ENCODE results near the gene LRPAP1.
A peak's percentile ranks its signal among the peaks of the same experiment; 100 is the strongest.
"Not testable (repeated sequence)": the region's sequence is repeated elsewhere in the genome, so short reads cannot be mapped to it uniquely, and the experiment has no call there.

The LRPAP1 gene, protein sequence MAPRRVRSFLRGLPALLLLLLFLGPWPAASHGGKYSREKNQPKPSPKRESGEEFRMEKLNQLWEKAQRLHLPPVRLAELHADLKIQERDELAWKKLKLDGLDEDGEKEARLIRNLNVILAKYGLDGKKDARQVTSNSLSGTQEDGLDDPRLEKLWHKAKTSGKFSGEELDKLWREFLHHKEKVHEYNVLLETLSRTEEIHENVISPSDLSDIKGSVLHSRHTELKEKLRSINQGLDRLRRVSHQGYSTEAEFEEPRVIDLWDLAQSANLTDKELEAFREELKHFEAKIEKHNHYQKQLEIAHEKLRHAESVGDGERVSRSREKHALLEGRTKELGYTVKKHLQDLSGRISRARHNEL

DNA sequence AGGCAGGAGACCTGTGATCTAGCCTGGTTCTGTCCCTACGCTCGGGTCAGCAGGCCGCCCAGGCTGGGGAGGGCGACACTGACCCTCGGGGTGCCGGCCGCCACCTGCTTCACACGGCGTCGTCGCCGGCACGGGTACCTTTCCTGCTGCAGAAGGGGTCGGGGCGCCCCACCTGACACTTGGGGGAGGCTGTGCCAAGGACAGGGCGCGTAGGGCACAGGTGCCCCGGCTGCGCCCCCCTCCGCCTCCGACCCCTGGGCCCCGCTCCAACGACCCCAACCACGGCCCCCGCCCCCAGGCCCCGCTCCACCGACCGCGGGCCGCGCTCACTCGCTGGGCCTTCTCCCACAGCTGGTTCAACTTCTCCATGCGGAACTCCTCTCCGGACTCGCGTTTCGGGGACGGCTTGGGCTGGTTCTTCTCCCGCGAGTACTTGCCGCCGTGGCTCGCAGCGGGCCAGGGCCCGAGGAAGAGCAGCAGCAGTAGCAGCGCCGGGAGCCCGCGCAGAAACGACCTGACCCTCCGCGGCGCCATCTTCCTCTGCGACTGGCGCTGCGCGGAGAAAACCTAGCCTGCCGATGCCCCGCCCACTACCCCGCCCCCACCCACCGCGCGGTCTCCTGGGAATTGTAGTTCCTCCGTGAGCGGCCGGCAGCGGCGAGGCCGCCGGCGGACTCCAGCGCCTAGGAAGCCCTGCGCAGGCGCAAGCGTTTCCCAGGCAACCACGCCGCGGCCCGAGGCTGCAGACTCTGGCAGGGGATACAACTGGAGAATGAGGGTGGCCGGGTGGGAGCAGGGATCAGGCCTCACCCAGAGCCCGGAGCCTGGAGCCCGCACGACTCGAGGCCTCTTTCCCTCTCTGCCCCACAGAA is at the start of gene LRPAP1:
Gene LRPAP1 (minus strand): TSS at position 544 of the 872 bp plus-strand sequence. CDS start 10 bp downstream, at position 534.
- Histone ChIP-seq H3K4me1 (ENCODE audit: insufficient read depth, insufficient read length) (peaks cover 35% of the 10 kb centered on the region), H3K4me3 (ENCODE audit: insufficient read length, low read depth) (peak within 1 kb of the TSS; percentile 97), H3K9me3 (ENCODE audit: insufficient read depth, low read length) (no peaks in the 10 kb centered on the region), H3K36me3 (ENCODE audit: insufficient read depth, insufficient read length, low read length) (peaks cover 41% of the 10 kb centered on the region), H3K27me3 (ENCODE audit: insufficient read depth, insufficient read length) (peaks cover 34% of the 10 kb centered on the region), H3K9ac (ENCODE audit: insufficient read length, low read depth) (peak within 1 kb of the TSS; percentile 97)
- TF ChIP-seq YY1 (IDR thresholded peaks at IDR 0.05; ENCODE audit: insufficient read depth, insufficient read length) (peak; percentile 83), SUZ12 (IDR thresholded peaks at IDR 0.05; ENCODE audit: extremely low read depth, insufficient read depth, insufficient read length) (no peak), ZNF274 (IDR thresholded peaks at IDR 0.05; ENCODE audit: low read depth, low read length) (no peak)
- DNase-seq (ENCODE audit: low read depth, low spot score), result peak; percentile 92

DNA sequence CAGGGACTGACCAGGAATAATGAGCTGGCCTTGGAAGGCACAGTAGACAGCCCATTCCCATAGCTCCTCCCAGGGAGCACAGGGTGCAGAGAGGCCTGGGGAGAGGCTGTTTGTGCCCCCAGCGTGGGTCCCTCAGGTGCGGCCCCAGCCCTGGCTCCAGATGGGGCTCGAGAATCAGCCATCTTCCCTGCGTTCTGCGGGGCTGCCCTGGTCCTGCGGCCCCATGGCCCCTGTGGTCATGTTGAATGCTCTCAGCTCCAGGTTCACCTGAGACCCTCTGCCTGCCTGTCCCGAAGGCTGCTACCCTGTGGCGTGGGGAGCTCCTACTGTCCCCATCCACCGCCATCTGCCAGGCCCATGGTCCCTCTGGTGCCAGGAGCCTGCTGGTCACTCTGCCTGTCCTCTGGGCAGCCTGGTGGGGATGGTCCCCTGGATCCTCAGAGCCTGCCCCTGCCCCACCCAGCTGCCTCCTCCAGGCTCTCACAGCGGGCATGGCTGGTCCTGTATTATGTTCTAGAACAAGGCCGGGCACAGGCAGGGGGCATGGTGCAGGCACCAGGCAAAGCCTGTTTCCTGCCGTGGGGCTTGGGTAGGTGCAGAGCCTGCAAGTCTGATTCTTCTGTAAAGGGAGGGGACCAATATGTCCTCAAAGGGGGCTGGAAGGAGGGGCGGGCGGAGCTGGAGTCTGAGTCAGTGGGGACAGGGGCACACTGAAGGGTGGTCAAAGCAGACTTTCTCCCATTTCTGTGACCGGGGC is 49.3 kb upstream of the LRPAP1 start:
- not testable (repeated sequence) for H3K4me3 ChIP-seq (ENCODE audit: insufficient read length, low read depth); H3K4me1 ChIP-seq (ENCODE audit: insufficient read depth, insufficient read length); H3K9ac ChIP-seq (ENCODE audit: insufficient read length, low read depth); H3K36me3 ChIP-seq (ENCODE audit: insufficient read depth, insufficient read length, low read length); H3K9me3 ChIP-seq (ENCODE audit: insufficient read depth, low read length); H3K27me3 ChIP-seq (ENCODE audit: insufficient read depth, insufficient read length); DNase-seq (ENCODE audit: low read depth, low spot score)

DNA sequence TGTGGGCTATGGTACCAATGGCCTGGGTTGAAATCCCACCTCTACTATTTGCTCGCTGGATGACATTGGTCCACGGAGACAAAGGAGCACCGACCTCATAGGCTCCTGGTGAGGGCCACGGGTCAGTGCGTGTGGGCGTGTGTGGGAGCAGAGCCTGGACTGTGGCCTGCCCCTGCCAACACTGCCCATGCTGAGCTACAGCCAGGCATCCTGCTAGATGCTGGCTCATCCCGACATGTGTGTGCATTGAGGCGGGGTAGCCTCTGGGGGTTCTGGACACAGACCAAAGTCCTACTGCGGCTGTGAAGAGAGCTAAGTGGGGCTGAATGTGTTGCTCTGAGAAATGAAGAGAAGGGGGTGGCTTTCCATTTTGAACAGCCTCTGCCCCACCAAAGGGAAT is 48.6 kb upstream of the LRPAP1 start:
- not testable (repeated sequence) for H3K9ac ChIP-seq (ENCODE audit: insufficient read length, low read depth); DNase-seq (ENCODE audit: low read depth, low spot score); H3K27me3 ChIP-seq (ENCODE audit: insufficient read depth, insufficient read length); H3K36me3 ChIP-seq (ENCODE audit: insufficient read depth, insufficient read length, low read length); H3K4me3 ChIP-seq (ENCODE audit: insufficient read length, low read depth); H3K4me1 ChIP-seq (ENCODE audit: insufficient read depth, insufficient read length); H3K9me3 ChIP-seq (ENCODE audit: insufficient read depth, low read length)

DNA sequence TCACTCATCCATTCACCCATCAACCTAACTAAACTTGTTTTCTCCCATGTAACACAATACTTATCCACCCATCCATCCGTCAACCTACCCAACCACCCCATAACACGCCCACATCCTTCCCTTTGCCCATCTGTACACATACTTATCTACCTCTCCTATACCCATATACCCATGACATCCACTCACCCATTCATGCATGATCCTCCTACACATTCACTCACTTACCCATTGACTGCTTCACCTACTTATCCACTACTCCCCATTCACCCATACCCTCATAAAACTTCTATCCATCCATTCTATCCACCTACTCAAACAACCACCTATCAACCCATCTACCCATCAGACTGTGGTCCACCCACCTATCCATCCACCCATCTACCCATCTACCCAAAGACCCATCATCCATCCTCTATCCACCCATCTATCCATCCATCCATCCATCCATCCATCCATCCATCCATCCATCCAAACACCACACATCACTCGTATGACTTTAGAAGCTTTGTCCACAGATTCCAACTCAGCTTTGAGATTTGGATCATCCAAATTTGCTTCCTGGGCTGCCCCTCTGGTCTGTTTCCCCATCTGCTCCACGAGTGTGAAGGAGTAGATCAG is 46.4 kb upstream of the LRPAP1 start:
- not testable (repeated sequence) for H3K36me3 ChIP-seq (ENCODE audit: insufficient read depth, insufficient read length, low read length)

DNA sequence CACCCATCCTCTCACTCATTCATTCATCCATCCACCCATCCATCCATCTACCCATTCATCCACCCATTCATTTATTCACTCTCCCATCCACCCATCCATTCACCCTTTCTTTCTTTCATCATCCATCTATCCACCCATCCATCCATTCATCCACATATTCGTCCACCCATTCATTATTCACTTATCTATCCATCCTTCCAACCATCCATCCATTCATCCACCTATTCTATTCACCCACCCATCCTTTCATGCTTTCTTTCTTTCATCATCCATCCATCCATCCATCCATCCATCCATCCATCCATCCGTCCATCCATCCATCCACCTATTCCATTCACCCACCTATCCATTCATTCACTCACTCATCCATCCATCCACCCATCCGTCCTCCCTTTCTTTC is 45.8 kb upstream of the LRPAP1 start:
- H3K9ac ChIP-seq (ENCODE audit: insufficient read length, low read depth); H3K4me1 ChIP-seq (ENCODE audit: insufficient read depth, insufficient read length); H3K9me3 ChIP-seq (ENCODE audit: insufficient read depth, low read length); H3K27me3 ChIP-seq (ENCODE audit: insufficient read depth, insufficient read length); H3K4me3 ChIP-seq (ENCODE audit: insufficient read length, low read depth); H3K36me3 ChIP-seq (ENCODE audit: insufficient read depth, insufficient read length, low read length); DNase-seq (ENCODE audit: low read depth, low spot score): not testable (repeated sequence)

More for the DNA sequence above, 46.4 kb upstream of the LRPAP1 start:
- H3K27me3 ChIP-seq (ENCODE audit: insufficient read depth, insufficient read length); H3K4me3 ChIP-seq (ENCODE audit: insufficient read length, low read depth); H3K9ac ChIP-seq (ENCODE audit: insufficient read length, low read depth); H3K4me1 ChIP-seq (ENCODE audit: insufficient read depth, insufficient read length); DNase-seq (ENCODE audit: low read depth, low spot score); H3K9me3 ChIP-seq (ENCODE audit: insufficient read depth, low read length): not testable (repeated sequence)

DNA sequence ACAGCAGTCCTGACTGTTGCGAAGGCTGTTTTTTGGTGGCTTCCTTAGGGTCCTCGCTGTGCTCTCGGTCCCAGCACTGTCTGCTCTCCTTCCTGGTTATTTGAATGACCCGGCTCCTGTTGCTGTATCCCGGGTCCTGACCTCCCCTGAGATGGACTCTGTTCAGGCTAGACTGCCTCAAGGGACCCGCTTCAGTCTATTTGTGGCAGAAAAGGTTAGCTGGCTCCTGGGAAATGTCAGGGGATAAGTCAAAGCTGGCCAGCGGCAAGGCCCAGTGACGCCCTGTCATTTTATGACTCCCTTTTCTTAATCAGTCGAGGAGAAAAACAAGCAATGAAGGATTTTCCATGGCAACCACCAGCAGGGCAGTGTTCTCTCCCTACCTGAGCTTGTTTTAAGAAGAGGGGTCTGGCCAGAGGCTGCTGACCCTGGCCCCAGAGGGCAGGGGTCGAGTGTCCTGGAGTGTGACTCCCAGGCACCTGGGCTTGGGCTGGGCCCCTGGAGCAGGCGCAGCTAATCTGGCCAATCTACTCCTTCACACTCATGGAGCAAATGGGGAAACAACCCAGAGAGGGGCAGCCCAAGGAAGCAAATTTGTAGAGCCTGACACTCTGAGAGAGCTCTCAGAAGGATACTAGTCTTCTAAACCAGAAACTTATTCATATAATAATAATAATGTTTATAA is 45.1 kb upstream of the LRPAP1 start:
- H3K4me1 ChIP-seq (ENCODE audit: insufficient read depth, insufficient read length); H3K4me3 ChIP-seq (ENCODE audit: insufficient read length, low read depth); H3K9me3 ChIP-seq (ENCODE audit: insufficient read depth, low read length); DNase-seq (ENCODE audit: low read depth, low spot score); H3K36me3 ChIP-seq (ENCODE audit: insufficient read depth, insufficient read length, low read length); H3K9ac ChIP-seq (ENCODE audit: insufficient read length, low read depth); H3K27me3 ChIP-seq (ENCODE audit: insufficient read depth, insufficient read length): not testable (repeated sequence)

DNA sequence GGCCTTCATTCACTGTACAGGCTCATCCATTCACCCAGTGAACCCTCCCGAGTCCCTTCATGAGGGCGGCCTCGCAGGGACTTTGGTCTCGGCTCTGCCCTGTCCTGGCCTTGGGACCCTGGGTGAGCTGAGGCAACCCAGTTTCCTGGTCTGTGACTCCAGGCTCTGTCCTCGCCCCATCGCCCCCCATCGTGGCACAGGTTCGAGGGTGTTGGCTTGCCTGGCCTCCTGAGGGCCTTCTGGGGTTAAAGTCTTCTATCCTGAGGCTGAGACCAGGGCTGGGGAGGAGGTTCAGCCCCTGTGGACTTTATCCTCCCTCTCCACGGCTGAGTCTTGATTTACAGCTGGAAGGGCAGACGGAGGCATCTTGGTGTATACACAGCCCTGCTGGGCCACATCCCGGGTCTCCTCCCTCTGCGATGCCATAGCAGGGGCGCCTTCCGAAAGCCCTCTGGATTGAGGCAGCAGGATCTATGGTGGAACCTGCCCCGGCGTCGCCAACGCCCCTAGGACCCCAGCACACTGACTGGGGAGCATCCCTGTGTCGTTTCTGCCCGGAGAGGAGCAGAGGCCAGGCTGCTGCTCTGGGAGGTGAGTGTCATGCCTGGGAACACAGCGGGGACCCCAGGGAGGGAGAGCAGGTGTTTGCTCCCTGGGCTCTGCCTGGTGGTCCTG is 44.4 kb upstream of the LRPAP1 start:
- H3K9ac ChIP-seq (ENCODE audit: insufficient read length, low read depth); H3K9me3 ChIP-seq (ENCODE audit: insufficient read depth, low read length); H3K27me3 ChIP-seq (ENCODE audit: insufficient read depth, insufficient read length); H3K4me1 ChIP-seq (ENCODE audit: insufficient read depth, insufficient read length); H3K4me3 ChIP-seq (ENCODE audit: insufficient read length, low read depth); DNase-seq (ENCODE audit: low read depth, low spot score); H3K36me3 ChIP-seq (ENCODE audit: insufficient read depth, insufficient read length, low read length): not testable (repeated sequence)

DNA sequence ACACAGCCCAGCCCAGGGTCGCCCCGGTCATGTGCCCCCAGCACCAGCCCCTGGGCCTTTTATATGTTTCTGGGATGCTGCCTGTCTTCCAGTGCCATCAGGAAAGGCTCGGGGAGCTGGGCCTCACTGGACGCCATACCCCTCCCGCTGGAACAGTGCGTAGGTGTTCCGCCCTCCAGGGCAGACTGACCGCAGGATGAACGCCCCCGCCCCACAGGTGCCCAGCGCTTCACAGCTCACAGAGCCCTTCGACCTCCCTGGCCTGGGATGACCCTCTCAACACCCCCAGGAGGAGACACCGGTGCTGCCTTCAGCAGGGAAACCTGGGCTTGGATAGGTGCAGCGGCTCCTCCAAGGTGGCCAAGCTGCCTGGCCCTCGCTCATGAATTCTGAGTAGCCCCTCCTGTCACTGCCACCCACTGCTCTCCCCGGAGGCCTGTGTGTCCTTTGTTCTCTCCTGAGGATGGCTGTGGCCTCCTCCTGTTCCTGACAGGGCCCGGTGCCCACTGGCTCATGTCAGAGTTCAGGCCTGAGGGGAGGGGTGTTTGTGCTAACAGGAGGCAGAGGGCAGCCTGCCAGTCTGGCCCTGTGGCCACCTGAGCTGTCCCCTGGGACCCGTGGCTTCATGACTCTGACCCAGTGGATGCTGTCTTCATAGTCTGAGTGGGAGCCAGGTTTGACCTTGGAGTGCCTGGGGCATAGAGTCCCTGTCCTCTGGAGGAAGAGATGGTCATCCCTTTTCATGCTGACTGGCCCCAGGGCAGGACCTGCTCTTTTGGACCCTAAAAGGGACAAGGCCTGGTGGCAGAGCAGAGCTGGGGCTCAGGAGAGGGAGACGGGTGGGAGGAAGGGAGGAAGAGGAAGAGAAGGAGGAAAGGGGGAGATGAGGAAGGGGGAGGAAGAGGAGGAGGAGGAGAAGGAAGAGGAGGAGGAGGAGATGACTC is 43.5 kb upstream of the LRPAP1 start:
- not testable (repeated sequence) for H3K36me3 ChIP-seq (ENCODE audit: insufficient read depth, insufficient read length, low read length); H3K9me3 ChIP-seq (ENCODE audit: insufficient read depth, low read length); H3K4me3 ChIP-seq (ENCODE audit: insufficient read length, low read depth); H3K27me3 ChIP-seq (ENCODE audit: insufficient read depth, insufficient read length); H3K9ac ChIP-seq (ENCODE audit: insufficient read length, low read depth); DNase-seq (ENCODE audit: low read depth, low spot score); H3K4me1 ChIP-seq (ENCODE audit: insufficient read depth, insufficient read length)

DNA sequence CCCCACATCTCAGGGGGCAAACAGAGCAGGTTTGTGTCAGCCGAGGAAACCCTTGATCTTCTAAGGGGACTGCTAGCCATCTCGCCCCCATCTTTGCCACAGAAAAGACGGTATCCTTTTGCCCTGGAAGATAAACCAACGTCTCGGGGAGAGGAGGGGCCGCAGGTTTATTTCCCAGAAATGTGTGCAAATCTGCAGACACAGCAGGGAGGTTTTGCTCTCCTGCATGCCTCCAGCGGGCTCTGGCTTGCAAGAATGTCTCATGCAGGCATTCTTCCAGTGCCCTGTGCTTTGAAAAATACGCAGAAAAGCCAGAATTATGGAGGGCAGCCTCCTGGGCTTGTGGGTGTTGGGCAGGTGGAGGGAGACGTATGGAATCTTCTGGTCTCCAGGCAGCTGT is 42.6 kb upstream of the LRPAP1 start:
- not testable (repeated sequence) for DNase-seq (ENCODE audit: low read depth, low spot score); H3K9ac ChIP-seq (ENCODE audit: insufficient read length, low read depth); H3K4me1 ChIP-seq (ENCODE audit: insufficient read depth, insufficient read length); H3K9me3 ChIP-seq (ENCODE audit: insufficient read depth, low read length); H3K36me3 ChIP-seq (ENCODE audit: insufficient read depth, insufficient read length, low read length); H3K4me3 ChIP-seq (ENCODE audit: insufficient read length, low read depth); H3K27me3 ChIP-seq (ENCODE audit: insufficient read depth, insufficient read length)

Data from NT2/D1 (cell line).